HFF-Myc (cell line): Measurements from ENCODE around the gene ELAVL4.
"Not testable (repeated sequence)": the region's sequence is repeated elsewhere in the genome, so short reads cannot be mapped to it uniquely, and the experiment has no call there.

ENCODE experiments used
- DNase-seq: peaks from one replicate; pipeline ENCODE4 v3.0.0-alpha.2; 2011; ENCODE audit warnings: low read depth; ENCODE audit errors: extremely low read depth
- H3K4me3 ChIP-seq: replicated peaks from 2 replicates; pipeline ENCODE4 v1.5.1; 2011; ENCODE audit warnings: low read depth, mild to moderate bottlenecking, control low read depth, low read length
- CTCF ChIP-seq: IDR thresholded peaks from 2 replicates; pipeline ENCODE4 v1.5.1; 2012; ENCODE audit warnings: mild to moderate bottlenecking, low read depth, low read length, control low read depth; ENCODE audit errors: missing control alignments

The ELAVL4 gene

GRCh38 chr1:50155541-50155940 lies 46.8 kb downstream of the ELAVL4 start:
- DNase-seq, result no peak
- TF ChIP-seq CTCF, result no peak
- no peak overlapping the region for H3K4me3 ChIP-seq

DNA sequence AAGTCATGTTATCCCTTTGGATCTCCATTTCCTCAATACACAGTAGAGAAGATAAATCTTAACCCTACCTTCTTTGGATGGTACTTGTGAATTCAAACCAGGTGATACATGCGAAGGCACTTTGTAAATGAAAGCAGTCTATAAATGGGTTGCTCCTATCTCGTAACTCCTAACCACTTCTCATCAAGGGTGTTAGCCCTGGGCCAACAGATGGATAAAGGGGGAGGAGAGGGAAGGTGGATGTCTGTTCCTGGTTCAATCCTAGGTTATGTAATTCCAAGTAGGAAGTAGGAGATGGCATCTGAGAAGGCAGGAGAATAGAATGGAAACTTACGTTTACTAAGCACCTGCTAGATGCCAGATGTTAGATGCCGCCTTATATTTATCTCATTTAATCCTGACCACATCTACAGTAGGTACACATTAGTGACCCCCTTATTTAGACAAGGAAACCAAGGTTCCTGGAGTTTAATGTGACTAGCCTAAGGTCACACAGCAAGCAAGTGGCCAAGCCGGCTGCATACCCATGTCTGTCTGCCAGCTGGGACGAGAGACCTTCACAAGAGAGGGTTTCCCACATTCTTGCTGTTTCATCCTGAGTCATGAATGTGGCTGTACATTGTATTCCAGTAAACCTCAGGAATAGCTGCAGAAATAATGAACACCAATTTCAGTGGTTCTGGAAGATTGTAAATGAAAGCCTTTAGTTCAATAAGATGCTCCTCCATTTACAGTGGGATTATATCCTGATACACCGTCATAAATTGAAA lies 47.7 kb downstream of the ELAVL4 start:
- H3K4me3 ChIP-seq, result no peak overlapping the region
- no peak for TF ChIP-seq CTCF
- no peak for DNase-seq

DNA sequence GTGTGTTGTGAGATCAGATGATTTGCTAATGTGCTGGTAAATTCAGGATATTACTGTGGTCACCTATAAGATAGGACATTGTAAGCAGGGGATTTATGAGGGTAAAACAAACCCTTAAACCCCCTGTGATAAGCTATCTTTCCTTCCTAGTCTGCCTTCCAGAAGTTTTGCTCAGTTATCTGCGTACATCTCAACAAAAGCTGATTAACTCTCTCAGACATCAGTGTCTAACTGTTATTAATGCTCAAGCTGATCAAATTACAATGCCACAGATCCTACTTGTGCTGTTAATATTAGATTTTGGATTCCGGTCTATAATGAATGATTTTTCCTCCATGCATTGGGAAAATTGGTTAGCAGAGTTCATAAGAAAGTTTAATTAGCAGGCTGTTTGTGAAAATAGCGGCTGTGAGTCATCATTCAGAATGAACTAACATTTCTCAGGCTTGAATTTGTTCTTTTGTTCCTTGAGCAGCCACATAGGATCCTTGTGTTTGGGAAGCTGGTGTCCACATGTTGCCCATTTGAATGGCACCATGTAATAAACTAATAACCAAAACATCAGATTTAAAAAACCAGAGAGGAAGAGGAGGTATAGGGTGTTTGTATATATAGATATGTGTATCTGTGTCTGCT lies 48.7 kb downstream of the ELAVL4 start:
- DNase-seq, result no peak
- TF ChIP-seq CTCF, result no peak
- no peak overlapping the region for H3K4me3 ChIP-seq

GRCh38 chr1:50158421-50158820 lies 49.7 kb downstream of the ELAVL4 start:
- H3K4me3 ChIP-seq, result no peak overlapping the region
- TF ChIP-seq CTCF, result no peak

GRCh38 chr1:50163680-50164079 lies 55.0 kb downstream of the ELAVL4 start:
- DNase-seq, result no peak
- TF ChIP-seq CTCF, result no peak

More at GRCh38 chr1:50158421-50158820, 49.7 kb downstream of the ELAVL4 start:
- no peak for DNase-seq

GRCh38 chr1:50166351-50166750 lies 57.6 kb downstream of the ELAVL4 start:
- H3K4me3 ChIP-seq, DNase-seq: not testable (repeated sequence)

More at GRCh38 chr1:50163680-50164079, 55.0 kb downstream of the ELAVL4 start:
- no peak overlapping the region for H3K4me3 ChIP-seq

GRCh38 chr1:50172299-50172698 lies 63.6 kb downstream of the ELAVL4 start:
- no peak for TF ChIP-seq CTCF
- no peak for DNase-seq
- H3K4me3 ChIP-seq, result no peak overlapping the region
